HG02973 (cell line): ENCODE results near the gene ZNF736.
"Not testable (repeated sequence)": the region's sequence is repeated elsewhere in the genome, so short reads cannot be mapped to it uniquely, and the experiment has no call there.

ENCODE experiments used
- ATAC-seq: cut with Tn5 transposase; IDR thresholded peaks from one replicate; pipeline ENCODE4 v1.9.1; 2021; ENCODE audit warnings: moderate library complexity; ENCODE audit not compliant: unreplicated experiment

Gene ZNF736

DNA sequence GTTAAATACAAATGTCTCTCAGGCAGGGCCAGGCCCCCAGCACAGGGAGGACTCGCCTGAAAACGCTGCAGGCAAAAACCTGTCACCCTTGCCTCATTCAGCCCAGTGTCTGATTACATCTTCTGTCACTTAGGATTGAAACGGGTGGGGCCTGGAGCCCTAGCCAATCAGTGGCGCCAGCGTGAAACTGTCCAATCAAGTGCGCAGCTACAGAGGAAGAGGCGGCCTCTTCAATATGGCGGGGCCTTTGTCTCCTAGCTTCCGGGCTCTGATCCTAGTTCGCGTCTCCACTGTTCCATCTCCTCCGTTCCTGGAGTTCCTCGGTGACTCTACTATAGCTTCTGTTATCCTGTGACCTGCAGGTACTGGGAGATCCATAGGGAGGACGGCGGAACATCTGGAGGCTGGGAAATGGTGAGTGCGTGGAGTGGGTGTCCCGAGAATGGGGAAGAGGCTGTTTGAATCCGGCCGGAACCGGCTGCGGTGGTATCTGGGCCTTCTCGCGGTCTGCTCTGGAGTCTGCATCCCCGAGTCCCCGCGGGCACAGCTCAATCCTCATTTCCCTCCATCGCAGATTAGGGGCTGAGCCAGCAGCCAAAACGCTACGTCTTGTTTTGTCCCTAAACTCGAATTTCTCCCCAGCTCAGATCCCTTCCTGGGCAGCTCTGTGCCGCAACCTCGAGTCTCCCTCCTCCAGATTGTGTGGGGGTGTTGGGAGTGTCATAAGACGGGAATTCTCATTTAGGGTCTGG lies at the start of gene ZNF736:
TSS of gene ZNF736 (plus strand) at position 222 of the 752 bp plus-strand sequence. CDS start at position 412, 190 bp downstream.
- peak; percentile 100 for ATAC-seq

DNA sequence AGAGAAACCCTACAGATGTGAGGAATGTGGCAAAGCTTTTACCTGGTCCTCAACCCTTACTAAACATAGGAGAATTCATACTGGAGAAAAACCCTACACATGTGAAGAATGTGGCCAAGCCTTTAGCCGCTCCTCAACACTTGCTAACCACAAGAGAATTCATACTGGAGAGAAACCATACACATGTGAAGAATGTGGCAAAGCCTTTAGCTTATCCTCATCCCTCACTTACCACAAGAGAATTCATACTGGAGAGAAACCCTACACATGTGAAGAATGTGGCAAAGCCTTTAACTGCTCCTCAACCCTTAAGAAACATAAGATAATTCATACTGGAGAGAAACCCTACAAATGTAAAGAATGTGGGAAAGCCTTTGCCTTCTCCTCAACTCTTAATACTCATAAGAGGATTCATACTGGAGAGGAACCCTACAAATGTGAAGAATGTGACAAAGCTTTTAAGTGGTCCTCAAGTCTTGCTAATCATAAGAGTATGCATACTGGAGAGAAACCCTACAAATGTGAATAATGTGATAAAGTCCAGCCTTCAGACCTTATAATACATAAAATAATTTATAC lies 47.3 kb upstream of the ZNF736 start:
- ATAC-seq = no peak

DNA sequence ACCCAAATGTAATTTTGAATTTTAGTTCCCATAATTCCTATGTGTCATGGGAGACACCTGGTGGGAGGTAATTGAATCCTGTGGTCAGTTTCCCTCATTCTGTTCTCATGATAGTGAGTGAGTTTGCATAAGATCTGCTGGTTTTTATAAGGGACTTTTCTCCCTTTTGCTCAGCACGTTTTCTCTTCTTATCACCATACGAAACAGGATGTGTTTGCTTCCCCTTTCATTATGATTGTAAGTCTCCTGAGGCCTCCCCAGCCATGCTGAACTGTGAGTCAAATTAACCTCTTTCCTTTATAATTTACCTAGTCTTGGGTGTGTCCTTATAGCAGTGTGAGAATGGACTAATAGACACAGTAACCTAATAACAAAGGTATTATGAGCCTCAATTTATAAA lies 36.1 kb upstream of the ZNF736 start:
- ATAC-seq = no peak

DNA sequence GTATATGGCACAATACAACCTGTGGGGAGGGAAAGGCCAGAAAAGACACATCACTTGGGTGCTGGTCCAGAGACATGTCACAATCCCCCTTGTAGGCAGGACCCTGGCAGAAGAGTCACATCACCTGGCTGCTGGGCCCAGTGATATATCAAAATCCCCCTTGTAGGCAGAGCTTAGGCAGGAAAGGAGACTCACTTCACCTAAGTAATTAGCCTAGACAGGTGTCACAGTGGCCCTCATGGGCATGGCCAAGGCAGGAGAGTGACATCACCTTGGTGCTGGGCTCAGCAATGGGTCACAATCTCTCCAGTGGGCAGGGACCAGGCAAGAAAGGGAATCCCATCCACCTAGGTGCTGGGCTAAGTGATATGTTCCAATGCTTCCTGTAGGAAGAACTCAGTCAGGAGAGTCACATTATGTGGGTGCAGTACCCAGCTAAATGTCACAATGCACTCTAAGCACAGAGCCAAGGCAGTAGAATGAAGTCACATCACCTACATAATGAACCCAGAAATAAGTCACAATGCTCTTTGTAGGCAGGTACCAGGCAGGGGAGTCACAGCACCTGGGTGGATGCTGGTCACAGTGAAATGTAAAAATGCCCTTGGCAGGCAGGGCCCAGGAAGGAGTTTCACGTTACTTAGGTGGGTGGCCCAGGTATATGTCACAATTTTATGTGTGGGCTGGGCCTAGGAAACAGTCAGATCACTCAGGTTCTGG lies 18.9 kb upstream of the ZNF736 start:
- ATAC-seq = no peak

DNA sequence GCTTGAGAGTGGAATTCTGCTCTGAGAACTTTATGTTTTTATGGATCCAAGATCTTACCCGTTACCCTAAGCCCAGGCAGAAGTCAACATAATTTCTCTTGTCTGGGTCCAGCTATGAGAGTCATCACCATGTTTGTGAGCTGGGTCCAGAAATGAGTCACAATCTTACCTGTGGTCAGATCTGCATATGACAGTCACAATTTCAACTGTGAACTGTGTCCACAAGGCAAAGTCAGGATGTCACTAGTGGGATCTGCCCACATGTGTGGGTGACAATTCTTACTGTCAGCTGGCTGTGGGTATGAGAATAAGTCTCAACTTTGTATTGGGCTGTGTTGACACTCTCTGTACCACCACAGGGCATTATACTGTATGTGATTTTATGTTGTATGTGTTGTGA lies 16.3 kb upstream of the ZNF736 start:
- ATAC-seq = not testable (repeated sequence)

DNA sequence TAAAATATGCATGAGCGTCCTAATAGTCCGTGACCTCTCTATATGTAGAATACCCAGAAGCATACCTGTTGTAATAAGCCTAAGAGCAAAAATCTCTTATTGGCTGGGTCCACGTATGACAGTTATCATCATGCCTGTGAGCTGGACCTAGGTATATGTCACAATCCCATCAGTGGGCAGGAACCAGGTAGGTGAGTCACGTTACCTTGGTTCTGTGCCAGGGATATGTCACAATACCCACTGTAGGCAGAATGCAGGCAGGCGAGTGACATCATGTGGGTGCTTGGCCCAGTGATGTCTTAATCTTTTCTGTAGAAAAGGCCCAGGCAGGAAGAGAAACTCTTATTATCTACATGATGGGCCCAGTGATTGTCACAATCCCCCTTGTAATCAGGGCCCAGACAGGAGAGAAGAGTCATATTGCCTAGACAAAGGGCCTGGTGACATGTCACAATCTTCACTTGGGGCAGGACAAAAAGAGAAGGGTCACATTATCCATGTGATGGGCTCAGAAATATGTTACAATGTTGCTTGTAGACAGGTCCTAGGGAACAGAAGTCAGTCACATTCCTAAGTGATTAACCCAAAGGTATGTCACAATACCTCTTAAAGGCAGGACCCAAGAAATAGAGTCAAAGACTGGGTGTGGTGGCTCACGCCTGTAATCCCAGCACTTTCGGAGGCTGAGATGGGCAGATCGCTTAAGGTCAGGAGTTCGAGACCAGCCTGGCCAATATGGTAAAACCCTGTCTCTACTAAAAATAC lies 12.9 kb upstream of the ZNF736 start:
- no peak for ATAC-seq

DNA sequence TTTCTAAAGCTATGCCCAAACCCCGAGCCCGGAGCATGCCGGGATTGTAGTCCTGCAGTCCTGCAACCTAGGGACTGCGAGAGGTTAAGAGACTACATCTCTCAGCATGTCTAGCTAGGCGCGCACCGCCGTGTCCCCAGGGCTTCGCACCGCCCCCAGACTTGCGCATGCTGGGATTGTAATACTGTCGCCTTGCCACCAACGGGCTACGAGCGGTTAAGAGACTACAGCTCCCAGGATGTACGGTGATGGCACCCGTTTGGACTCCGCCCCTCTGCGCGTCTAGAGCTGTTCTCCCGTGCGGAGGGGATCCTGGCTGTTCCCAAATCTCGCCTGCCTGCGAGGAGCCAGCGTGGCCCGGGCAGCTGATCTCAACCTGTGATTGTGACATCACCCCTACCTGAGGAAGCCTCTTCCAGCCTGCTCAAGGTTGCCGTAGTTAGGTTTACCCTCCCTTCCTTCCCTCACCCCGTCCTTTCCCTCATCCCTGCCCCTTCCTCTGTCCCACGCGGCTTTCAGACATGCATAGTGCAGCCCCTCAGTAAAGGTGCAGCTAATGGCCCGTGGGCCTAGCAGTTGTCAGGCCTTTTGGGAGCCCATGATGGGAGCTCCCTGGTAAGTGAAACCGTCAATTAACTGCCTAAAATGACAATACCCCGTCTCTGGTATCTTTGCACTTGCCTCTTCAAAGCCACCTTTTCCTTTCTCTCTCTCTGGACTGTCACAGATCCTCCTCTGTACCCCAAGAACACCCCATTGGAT lies 6.3 kb upstream of the ZNF736 start:
- peak; percentile 98 for ATAC-seq

DNA sequence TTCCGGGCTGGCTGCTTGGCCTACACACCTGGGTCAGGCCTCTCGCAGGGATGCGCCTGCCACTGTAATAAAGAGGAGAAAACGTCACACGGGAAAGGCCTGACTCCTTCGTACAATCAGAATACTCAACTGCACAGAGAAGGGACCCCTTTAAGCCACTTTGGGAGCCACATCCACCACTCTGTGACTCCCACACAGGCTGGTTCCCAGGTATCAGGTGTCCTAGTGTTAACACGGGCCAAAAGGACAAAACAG lies 5.8 kb upstream of the ZNF736 start:
- ATAC-seq = no peak

DNA sequence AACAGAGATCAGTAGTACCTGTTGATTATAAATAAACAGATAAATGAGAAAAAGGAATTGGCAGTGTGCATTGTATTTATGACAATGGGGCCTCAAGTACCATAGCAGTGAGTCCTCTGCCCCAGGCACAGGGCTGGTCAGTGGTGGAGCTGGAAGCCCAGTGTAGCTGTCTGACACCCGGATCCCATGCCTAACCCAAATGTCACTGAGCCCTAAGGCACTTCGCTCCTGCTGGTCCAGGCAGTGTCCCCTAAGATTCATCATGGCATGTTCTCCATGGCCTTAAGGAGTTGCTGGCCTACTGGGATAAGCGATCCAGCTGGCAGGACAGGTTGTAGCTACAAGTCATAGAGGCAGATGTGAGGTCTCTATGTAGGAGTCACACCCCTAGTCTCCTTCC lies 3.3 kb upstream of the ZNF736 start:
- no peak for ATAC-seq

DNA sequence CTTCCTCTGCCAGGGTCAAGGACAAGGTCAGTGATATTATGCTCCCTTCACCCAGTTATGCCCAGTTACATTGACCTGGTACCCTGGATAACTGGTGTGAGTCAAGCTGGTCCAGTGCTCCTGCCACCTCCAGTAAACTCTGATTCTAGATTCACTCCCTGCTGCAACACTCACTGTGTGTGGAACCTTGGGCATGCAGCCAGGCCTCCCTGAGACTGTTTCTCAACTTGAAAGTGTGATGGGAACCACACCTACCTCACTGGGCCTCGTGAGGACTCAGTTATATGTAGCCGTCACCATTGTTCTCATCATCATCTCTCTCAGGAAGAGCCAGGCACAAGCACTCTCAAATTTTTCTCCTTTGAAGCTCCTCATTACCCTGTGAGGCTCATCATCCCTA lies 935 bp upstream of the ZNF736 start:
- no peak for ATAC-seq

DNA sequence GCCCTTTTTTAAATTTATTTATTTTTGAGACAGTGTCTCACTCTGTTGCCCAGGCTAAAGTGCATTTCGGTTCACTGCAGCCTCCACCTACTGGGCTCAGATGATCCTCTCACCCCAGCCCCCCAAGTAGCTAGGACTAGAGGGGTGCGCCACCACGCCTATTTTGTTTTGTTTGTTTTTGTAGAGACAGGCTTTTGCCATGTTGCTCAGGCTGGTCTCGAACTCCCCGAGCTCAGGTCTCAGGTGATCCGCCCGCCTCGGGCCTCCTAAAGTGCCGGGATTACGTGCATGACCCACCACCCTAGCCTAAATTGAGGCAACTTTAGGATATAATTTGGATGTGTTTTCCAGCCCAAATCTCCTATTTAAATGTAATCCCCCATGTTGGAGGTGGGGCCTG lies 805 bp downstream of the ZNF736 start:
- no peak for ATAC-seq

DNA sequence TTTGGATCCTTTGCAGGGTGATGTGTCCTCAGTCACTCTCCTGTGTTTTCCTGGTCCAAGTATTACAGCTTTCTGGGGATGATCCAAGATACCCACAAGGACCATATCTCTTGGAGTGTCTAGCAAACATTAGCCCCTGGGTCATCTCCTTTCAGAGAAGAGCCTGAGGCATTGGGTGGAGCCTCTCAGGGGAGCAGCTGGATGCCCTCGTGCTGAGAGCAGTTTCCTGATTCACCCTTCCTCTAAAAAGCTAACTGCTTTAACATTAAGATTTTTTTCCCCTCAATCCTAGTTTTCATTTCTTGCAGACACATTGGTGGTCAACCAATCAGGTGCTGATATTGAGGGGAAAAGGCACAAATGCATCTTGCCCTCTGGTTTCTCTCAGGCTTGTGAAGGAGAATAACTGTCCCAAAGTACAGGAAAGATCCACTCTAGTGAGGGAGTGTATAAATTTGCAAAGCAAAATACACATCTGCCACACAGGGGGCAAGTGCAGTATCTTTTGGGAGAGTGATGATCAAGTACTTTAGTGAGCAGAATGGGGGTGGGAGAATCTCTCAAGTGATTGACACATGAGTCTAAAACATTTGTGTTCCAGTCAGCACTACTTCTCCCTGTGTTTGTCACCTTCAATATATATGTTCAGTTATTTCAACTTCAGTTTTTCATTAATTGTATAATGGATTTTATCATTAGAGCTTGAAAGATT lies 2.4 kb downstream of the ZNF736 start:
- ATAC-seq = not testable (repeated sequence)

DNA sequence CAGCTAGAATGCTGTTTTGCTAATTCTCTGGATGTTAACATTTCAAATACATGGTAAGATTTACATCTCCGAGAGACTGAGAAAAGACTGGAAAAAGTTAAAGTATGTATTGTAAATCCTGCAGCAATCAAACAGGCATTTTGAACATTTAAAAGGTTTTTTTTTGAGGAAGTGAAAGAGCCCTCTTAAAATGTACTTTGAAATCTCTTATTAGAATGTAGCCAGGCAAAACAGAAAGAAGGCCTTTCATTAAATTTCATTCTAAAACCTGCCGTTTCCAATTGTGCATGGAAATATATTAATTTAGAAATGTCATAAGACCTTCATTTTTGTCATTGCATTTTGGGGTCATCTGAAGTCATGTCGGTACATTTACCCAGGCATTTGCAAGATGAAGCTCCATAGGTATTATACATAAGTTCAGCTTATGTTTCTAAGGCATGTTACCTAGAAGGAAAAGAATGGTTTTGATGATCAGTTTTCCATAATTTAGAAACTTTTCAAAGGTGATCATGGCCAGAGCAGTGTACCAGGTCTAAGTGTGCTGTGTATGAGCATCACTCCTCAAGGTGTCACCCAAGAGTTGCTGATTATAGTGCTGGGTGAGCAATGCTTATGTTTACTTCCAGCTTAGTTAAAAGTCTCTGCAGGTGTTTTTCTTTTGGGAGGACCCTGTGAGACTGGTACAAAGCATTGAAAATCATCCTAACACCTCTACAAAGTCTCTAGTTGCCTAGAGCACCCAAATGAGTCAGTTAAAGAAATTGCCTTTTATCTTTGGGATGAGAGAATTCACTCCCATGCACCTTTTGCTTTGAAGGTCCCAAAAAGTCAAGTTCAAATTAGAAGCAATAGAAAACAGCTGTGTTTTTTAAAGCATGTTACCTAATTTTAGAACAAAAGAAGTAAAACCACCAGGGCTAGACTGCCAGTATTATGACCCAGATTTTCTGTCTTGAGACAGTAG lies 7.1 kb downstream of the ZNF736 start:
- no peak for ATAC-seq

DNA sequence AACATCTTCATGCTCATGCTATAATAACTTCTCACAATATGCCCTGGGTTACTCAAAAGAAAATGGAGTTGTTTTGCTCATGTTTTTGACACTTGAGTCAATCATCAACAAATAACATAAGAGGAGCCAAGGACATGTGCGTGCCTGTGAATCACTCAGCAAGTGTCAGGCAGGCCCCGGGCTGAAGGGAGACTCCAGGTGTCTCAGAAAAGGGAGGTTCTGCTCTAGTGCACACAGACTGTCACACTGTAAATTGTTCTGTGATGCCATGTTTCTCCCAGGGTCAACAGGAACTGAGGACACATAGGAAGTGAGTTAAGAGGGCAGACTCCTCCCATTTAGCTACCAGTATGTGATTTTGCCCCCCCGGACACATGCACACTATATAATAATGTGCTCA lies 10.4 kb downstream of the ZNF736 start:
- not testable (repeated sequence) for ATAC-seq

DNA sequence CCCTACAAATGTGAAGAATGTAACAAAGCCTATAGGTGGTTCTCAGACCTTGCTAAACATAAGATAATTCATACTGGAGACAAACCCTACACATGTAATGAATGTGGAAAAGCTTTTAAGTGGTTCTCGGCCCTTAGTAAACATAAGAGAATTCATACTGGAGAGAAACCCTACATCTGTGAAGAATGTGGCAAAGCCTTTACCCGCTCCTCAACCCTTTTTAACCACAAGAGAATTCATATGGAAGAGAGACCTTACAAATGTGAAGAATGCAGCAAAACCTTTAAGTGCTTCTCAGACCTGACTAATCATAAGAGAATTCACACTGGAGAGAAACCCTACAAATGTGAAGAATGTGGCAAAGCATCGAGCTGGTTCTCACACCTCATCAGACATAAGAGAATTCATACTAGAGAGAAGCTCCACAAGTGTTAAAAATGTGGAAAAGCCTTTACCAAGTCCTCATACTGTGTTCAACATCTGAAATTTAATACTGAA lies 35.0 kb downstream of the ZNF736 start:
- ATAC-seq = not testable (repeated sequence)

DNA sequence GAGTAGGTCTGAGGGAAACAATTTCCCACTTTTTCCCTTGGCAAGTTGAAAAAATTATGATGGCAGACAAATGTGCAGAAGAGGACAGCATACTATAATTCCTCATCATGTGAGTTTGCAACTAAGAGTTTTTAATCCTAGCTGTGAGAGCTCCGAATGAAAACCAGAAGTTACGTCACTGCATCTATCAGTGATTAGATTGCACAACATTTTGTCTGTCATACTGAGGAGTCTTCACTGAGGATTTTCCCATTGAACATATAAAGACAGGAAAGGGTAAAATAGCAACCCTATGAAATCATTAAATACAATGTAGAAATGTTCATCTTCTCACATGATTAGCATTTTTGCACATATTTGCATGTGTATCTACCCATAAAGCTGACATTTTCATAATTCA lies 45.8 kb downstream of the ZNF736 start:
- no peak for ATAC-seq

DNA sequence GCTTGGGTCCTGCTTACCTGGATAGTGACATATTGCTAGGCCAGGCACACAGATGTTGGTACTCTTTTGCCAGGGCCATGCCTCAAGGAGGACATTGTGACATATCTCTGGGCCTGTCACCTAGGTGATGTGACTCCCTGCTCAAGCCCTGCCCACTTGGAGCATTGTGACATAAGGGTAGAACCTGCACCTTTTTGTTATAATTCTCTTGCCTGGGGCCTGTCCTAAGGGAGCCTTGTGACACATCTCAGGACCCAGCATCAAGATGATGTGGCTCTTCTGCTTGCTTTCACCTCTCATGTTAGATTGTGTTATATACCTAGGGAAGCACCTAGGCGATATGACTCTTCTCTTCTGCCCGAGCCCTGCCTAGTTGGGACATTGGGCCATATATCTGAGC lies 57.4 kb downstream of the ZNF736 start:
- ATAC-seq = no peak

DNA sequence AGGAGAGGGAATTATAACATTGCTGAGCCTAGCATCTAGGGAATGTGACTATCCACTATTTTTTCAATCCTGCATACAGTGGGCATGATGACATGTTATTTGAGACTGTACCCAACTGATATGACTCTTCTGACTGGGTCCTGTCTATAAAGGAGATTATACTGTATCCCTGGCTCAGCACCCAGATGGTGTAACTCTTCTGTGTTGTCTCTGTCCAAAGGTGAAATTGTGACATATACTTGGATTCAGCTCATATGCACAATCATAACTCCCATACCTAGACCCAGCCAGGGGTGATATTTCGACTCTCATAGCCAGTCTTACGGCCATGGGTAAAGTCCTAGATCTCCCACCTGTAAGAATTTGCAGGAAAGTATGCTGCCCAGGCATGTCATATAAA lies 59.3 kb downstream of the ZNF736 start:
- no peak for ATAC-seq

DNA sequence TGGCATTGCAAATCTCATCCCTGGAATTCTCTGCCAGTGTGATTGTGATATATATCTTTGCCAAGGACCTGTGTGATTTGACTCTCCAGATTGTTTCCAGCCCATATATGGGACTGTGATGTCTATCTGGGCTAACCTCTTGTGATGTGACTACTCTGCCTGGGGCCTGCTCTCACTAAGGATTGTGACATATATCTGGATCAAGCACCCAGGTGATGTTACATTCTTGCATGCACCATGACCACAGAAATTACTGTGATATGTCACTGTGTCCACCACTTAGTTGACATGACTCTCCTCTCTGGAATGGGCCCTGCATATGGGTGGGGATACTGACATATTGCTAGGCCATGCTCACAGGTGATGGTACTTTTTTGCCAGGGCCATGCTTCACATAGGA lies 86.6 kb downstream of the ZNF736 start:
- no peak for ATAC-seq
